ENCODE data around the gene KRTAP23-1. TPM values are rescaled to one million over a fixed set of nuclear protein-coding genes. Genes with fewer than 3 reads are reported as not detected.

The KRTAP23-1 gene
- total and polyA plus RNA-seq, 4 donors: not detected

GRCh38 chr21:30337276-30337744 lies 11.1 kb downstream of the KRTAP23-1 start, which contains the start of gene KRTAP27-1:
Gene KRTAP27-1, minus strand, starts transcription at chr21:30337694. Its CDS starts 26 bp downstream, at chr21:30337668.
- DNase-seq (ENCODE audit: low spot score): no peak
- H3K9ac ChIP-seq (ENCODE audit: low read depth in 1 of 2, low read length in 2 of 2): no peak within 1 kb of the TSS
- WGBS: 78% methylated on average over 6 of the region's 6 CpGs
- peaks cover 0 to 3% (median 0%) of the 10 kb centered on the region in 4 donors for H3K27me3 ChIP-seq (ENCODE audit: control insufficient read depth in 4 of 4, insufficient read depth in 4 of 4, low read length in 3 of 4)
- H3K4me3 ChIP-seq (ENCODE audit: low read depth in 1 of 3, low read length in 3 of 3): no peak within 1 kb of the TSS
- H3K4me1 ChIP-seq (ENCODE audit: control insufficient read depth in 4 of 4, insufficient read depth in 4 of 4, low read length in 3 of 4): no peaks in the 10 kb centered on the region
- H3K27ac ChIP-seq (ENCODE audit: low read depth in 1 of 2, low read length in 2 of 2): no peak within 1 kb of the TSS
- TF ChIP-seq FOXA1 (IDR thresholded peaks at IDR 0.05) (no peak), JUND (IDR thresholded peaks at IDR 0.05) (no peak)
- H3K36me3 ChIP-seq (ENCODE audit: control insufficient read depth in 4 of 4, insufficient read depth in 3 of 4, low read depth in 1 of 4, low read length in 3 of 4): no peaks in the 10 kb centered on the region
- H3K9me3 ChIP-seq (ENCODE audit: control insufficient read depth in 4 of 4, low read length in 3 of 4): no peaks in the 10 kb centered on the region

- no peaks in the 10 kb centered on the region for H3K9me3 ChIP-seq (ENCODE audit: control insufficient read depth in 4 of 4, low read length in 3 of 4)
- H3K4me3 ChIP-seq (ENCODE audit: low read depth in 1 of 3, low read length in 3 of 3): no peak overlapping the region
- H3K36me3 ChIP-seq (ENCODE audit: control insufficient read depth in 4 of 4, insufficient read depth in 3 of 4, low read depth in 1 of 4, low read length in 3 of 4): no peaks in the 10 kb centered on the region
- H3K27ac ChIP-seq (ENCODE audit: low read depth in 1 of 2, low read length in 2 of 2): no peak overlapping the region
- TF ChIP-seq YY1 (IDR thresholded peaks at IDR 0.05) (no peak), NR2F2 (IDR thresholded peaks at IDR 0.05) (no peak), FOXA2 (IDR thresholded peaks at IDR 0.05) (no peak), HNF4A (conservative IDR thresholded peaks at IDR 0.05) (no peak), ATF3 (IDR thresholded peaks at IDR 0.05) (no peak), RAD21 (IDR thresholded peaks at IDR 0.05) (no peak), GABPA (IDR thresholded peaks at IDR 0.05 in 1 of 2, conservative IDR thresholded peaks at IDR 0.05 in 1 of 2) (no peak), CTCF (IDR thresholded peaks at IDR 0.05; ENCODE audit: low read depth, low read length, missing input control) (no peak), ZBTB33 (IDR thresholded peaks at IDR 0.05) (no peak), HNF4G (IDR thresholded peaks at IDR 0.05) (no peak), FOXA1 (IDR thresholded peaks at IDR 0.05) (no peak), RXRA (IDR thresholded peaks at IDR 0.05) (no peak), REST (IDR thresholded peaks at IDR 0.05) (no peak)
- H3K4me1 ChIP-seq (ENCODE audit: control insufficient read depth in 4 of 4, insufficient read depth in 4 of 4, low read length in 3 of 4): no peaks in the 10 kb centered on the region
- DNase-seq (ENCODE audit: low spot score): no peak
- peaks cover 0 to 3% (median 0%) of the 10 kb centered on the region in 4 donors for H3K27me3 ChIP-seq (ENCODE audit: control insufficient read depth in 4 of 4, insufficient read depth in 4 of 4, low read length in 3 of 4)
- H3K9ac ChIP-seq (ENCODE audit: low read depth in 1 of 2, low read length in 2 of 2): no peak overlapping the region
- WGBS: 64% methylated on average over 2 of the region's 2 CpGs
Observed at GRCh38 chr21:30336596-30336995, 11.8 kb downstream of the KRTAP23-1 start.
